HEK293T (cell line): ENCODE results near the gene LRRC2.

ENCODE experiments used
- ELF4 ChIP-seq: fragments of 450-650 bp; IDR thresholded peaks from 2 replicates; pipeline ENCODE4 v1.6.1; 2017; ENCODE audit warnings: antibody characterized with exemption
- SP1 ChIP-seq: fragments of 450-650 bp; IDR thresholded peaks from 2 replicates; pipeline ENCODE4 v1.6.1; 2017

- TF ChIP-seq SP1 (no peak), ELF4 (no peak)
Observed at GRCh38 chr3:46604127-46604526, 38.0 kb upstream of the LRRC2 start.
